ENCODE data around the gene ATF6B. TPM values are rescaled to one million over a fixed set of nuclear protein-coding genes. Genes with fewer than 3 reads are reported as not detected.

Gene ATF6B
- total and polyA plus RNA-seq, 2 experiments from 2014 or later: 33.3 to 54.1 TPM

- DNase-seq: no peak
- no peak for TF ChIP-seq EZH2phosphoT487 (IDR thresholded peaks at IDR 0.05; ENCODE audit: insufficient read depth, low read depth)
- TF ChIP-seq EZH2 (IDR thresholded peaks at IDR 0.05; ENCODE audit: insufficient read depth, poor library complexity, severe bottlenecking): no peak
- Histone ChIP-seq H3K9ac (no peak overlapping the region), H3K27ac (no peak overlapping the region), H3K9me3 (ENCODE audit: low read depth) (no peaks in the 10 kb centered on the region), H3K9me2 (ENCODE audit: insufficient read depth) (no peaks in the 10 kb centered on the region), H2AFZ (no peak overlapping the region), H3K79me2 (ENCODE audit: insufficient read depth) (peaks cover 22% of the 10 kb centered on the region), H3K4me3 (no peak overlapping the region), H3K36me3 (ENCODE audit: low read depth) (peaks cover 6% of the 10 kb centered on the region; the same call in 1 of the 2 replicates), H4K20me1 (ENCODE audit: insufficient read depth) (no peaks in the 10 kb centered on the region), H3K27me3 (replicated peaks; ENCODE audit: insufficient read depth) (no peaks in the 10 kb centered on the region), H3K4me1 (ENCODE audit: insufficient read depth) (peaks cover 8% of the 10 kb centered on the region; the same call in 1 of the 2 replicates), H3K4me2 (ENCODE audit: unreplicated experiment) (no peak overlapping the region), H3F3A (ENCODE audit: insufficient read depth) (no peaks in the 10 kb centered on the region; the same call in 1 of the 2 replicates)
- 78 to 83% methylated on average over 6 of the region's 6 CpGs for WGBS, 2 experiments (ENCODE audit: low coverage in 1 of 2, low lambda C conversion rate in 2 of 2, missing lambda C conversion rate in 2 of 2)
- in situ Hi-C loops (cut with MboI): no loop called here
Observed at GRCh38 chr6:32167761-32168262, 39.8 kb upstream of the ATF6B start.

GRCh38 chr6:32167154-32167760 lies 39.2 kb upstream of the ATF6B start:
- no peak overlapping the region for H3K27ac ChIP-seq
- H3K9me2 ChIP-seq (ENCODE audit: insufficient read depth): no peaks in the 10 kb centered on the region
- peaks cover 8% of the 10 kb centered on the region; the same call in 1 of the 2 replicates for H3K4me1 ChIP-seq (ENCODE audit: insufficient read depth)
- 87 to 88% methylated on average over 32 of the region's 32 CpGs for WGBS, 2 experiments (ENCODE audit: low coverage in 1 of 2, low lambda C conversion rate in 2 of 2, missing lambda C conversion rate in 2 of 2)
- TF ChIP-seq EZH2 (IDR thresholded peaks at IDR 0.05; ENCODE audit: insufficient read depth, poor library complexity, severe bottlenecking) (no peak), EZH2phosphoT487 (IDR thresholded peaks at IDR 0.05; ENCODE audit: insufficient read depth, low read depth) (no peak)
- H3K9ac ChIP-seq: no peak overlapping the region
- no peaks in the 10 kb centered on the region; the same call in 1 of the 2 replicates for H3F3A ChIP-seq (ENCODE audit: insufficient read depth)
- no peaks in the 10 kb centered on the region for H3K27me3 ChIP-seq (replicated peaks; ENCODE audit: insufficient read depth)
- H3K4me3 ChIP-seq: no peak overlapping the region
- H3K4me2 ChIP-seq (ENCODE audit: unreplicated experiment): no peak overlapping the region
- H3K36me3 ChIP-seq (ENCODE audit: low read depth): peaks cover 6% of the 10 kb centered on the region; the same call in 1 of the 2 replicates
- H3K79me2 ChIP-seq (ENCODE audit: insufficient read depth): peaks cover 16% of the 10 kb centered on the region
- H3K9me3 ChIP-seq (ENCODE audit: low read depth): no peaks in the 10 kb centered on the region
- no peak overlapping the region for H2AFZ ChIP-seq
- no peak for DNase-seq
- H4K20me1 ChIP-seq (ENCODE audit: insufficient read depth): no peaks in the 10 kb centered on the region
- in situ Hi-C loops (cut with MboI): no loop called here

- H2AFZ ChIP-seq: no peak overlapping the region
- 81 to 90% methylated on average over 24 to 28 of the region's 30 CpGs for WGBS, 2 experiments (ENCODE audit: low coverage in 1 of 2, low lambda C conversion rate in 2 of 2, missing lambda C conversion rate in 2 of 2)
- H3K4me2 ChIP-seq (ENCODE audit: unreplicated experiment): no peak overlapping the region
- H3K4me1 ChIP-seq (ENCODE audit: insufficient read depth): peaks cover 8% of the 10 kb centered on the region; the same call in 1 of the 2 replicates
- H3K36me3 ChIP-seq (ENCODE audit: low read depth): peaks cover 6% of the 10 kb centered on the region; the same call in 1 of the 2 replicates
- no peaks in the 10 kb centered on the region; the same call in 1 of the 2 replicates for H3F3A ChIP-seq (ENCODE audit: insufficient read depth)
- H3K27ac ChIP-seq: no peak overlapping the region
- H3K27me3 ChIP-seq (replicated peaks; ENCODE audit: insufficient read depth): no peaks in the 10 kb centered on the region
- in situ Hi-C loops (cut with MboI): no loop called here
- H3K4me3 ChIP-seq: no peak overlapping the region
- no peak for DNase-seq
- H3K79me2 ChIP-seq (ENCODE audit: insufficient read depth): peaks cover 9% of the 10 kb centered on the region; the same call in 1 of the 2 replicates
- H4K20me1 ChIP-seq (ENCODE audit: insufficient read depth): no peaks in the 10 kb centered on the region
- no peaks in the 10 kb centered on the region for H3K9me2 ChIP-seq (ENCODE audit: insufficient read depth)
- H3K9me3 ChIP-seq (ENCODE audit: low read depth): no peaks in the 10 kb centered on the region
- no peak overlapping the region for H3K9ac ChIP-seq
- no peak for TF ChIP-seq EZH2 (IDR thresholded peaks at IDR 0.05; ENCODE audit: insufficient read depth, poor library complexity, severe bottlenecking)
- no peak for TF ChIP-seq EZH2phosphoT487 (IDR thresholded peaks at IDR 0.05; ENCODE audit: insufficient read depth, low read depth)
Observed at GRCh38 chr6:32166411-32167061, 38.5 kb upstream of the ATF6B start.

- Histone ChIP-seq H3K4me2 (ENCODE audit: unreplicated experiment) (no peak within 1 kb of the TSS), H3K27ac (no peak within 1 kb of the TSS), H4K20me1 (ENCODE audit: insufficient read depth) (no peaks in the 10 kb centered on the region), H3K4me1 (ENCODE audit: insufficient read depth) (peaks cover 8% of the 10 kb centered on the region; the same call in 1 of the 2 replicates), H3F3A (ENCODE audit: insufficient read depth) (no peaks in the 10 kb centered on the region; the same call in 1 of the 2 replicates), H3K9me3 (ENCODE audit: low read depth) (no peaks in the 10 kb centered on the region), H3K9ac (no peak within 1 kb of the TSS), H3K9me2 (ENCODE audit: insufficient read depth) (no peaks in the 10 kb centered on the region), H3K4me3 (no peak within 1 kb of the TSS), H3K79me2 (ENCODE audit: insufficient read depth) (no peaks in the 10 kb centered on the region), H3K36me3 (ENCODE audit: low read depth) (peaks cover 6% of the 10 kb centered on the region; the same call in 1 of the 2 replicates), H2AFZ (no peak within 1 kb of the TSS), H3K27me3 (replicated peaks; ENCODE audit: insufficient read depth) (no peaks in the 10 kb centered on the region)
- no peak for TF ChIP-seq EZH2 (IDR thresholded peaks at IDR 0.05; ENCODE audit: insufficient read depth, poor library complexity, severe bottlenecking)
- no peak for TF ChIP-seq EZH2phosphoT487 (IDR thresholded peaks at IDR 0.05; ENCODE audit: insufficient read depth, low read depth)
- in situ Hi-C loops (cut with MboI): no loop called here
- no peak for DNase-seq
Observed at GRCh38 chr6:32164295-32164694, 36.2 kb upstream of the ATF6B start, which contains the start of gene EGFL8. Gene EGFL8, plus strand, starts transcription at chr6:32164595. Its CDS starts 1,571 bp downstream, at chr6:32166166.

All from GM23248 (cell line).